HAP-1 (cell line): ENCODE results near the gene SEMA6A.
A peak's percentile ranks its signal among the peaks of the same experiment; 100 is the strongest.

ENCODE experiments used
- DNase-seq, 2 experiments: peaks; one replicate each; pipeline ENCODE4 v3.0.0-alpha.2; 2016 to 2020; ENCODE audit warnings: low spot score in 2 of 2
- H3K27me3 ChIP-seq: fragments of 250-450 bp; sonication (Bioruptor Pico); 2 replicates; pipeline ENCODE4 v1.5.1; 2020; ENCODE audit warnings: low read depth, mild to moderate bottlenecking, moderate library complexity
- H3K36me3 ChIP-seq: fragments of 250-450 bp; sonication (Bioruptor Pico); replicated peaks from 2 replicates; pipeline ENCODE4 v1.5.1; 2020; ENCODE audit warnings: mild to moderate bottlenecking
- H3K4me1 ChIP-seq: fragments of 250-450 bp; sonication (Bioruptor Pico); 2 replicates; pipeline ENCODE4 v1.5.1; 2020; ENCODE audit warnings: mild to moderate bottlenecking
- H3K4me3 ChIP-seq: fragments of 250-450 bp; sonication (Bioruptor Pico); 2 replicates; pipeline ENCODE4 v1.5.1; 2020; ENCODE audit warnings: mild to moderate bottlenecking, moderate library complexity
- H3K9me3 ChIP-seq: fragments of 250-450 bp; sonication (Bioruptor Pico); 2 replicates; pipeline ENCODE4 v1.5.1; 2020; ENCODE audit warnings: mild to moderate bottlenecking, moderate library complexity
- in situ Hi-C: fragments of 300-500 bp; cut with MboI; formaldehyde crosslinking; loops from 3 replicates; pipeline ENCODE4 v1.14.3; 2020; ENCODE audit warnings: low sequenced_read_pairs, inconsistent platforms, mixed read lengths

SEMA6A gene

GRCh38 chr5:116593340-116593739 lies 18.7 kb upstream of the SEMA6A start:
- in situ Hi-C loops = no loop called here

GRCh38 chr5:116585227-116585626 lies 10.6 kb upstream of the SEMA6A start:
- DNase-seq = no peak
- H3K27me3 ChIP-seq = no peaks in the 10 kb centered on the region
- H3K9me3 ChIP-seq = no peaks in the 10 kb centered on the region
- no peaks in the 10 kb centered on the region for H3K36me3 ChIP-seq
- H3K4me3 ChIP-seq = no peak overlapping the region
- in situ Hi-C loops = no loop called here
- no peaks in the 10 kb centered on the region for H3K4me1 ChIP-seq

More at GRCh38 chr5:116593340-116593739, 18.7 kb upstream of the SEMA6A start:
- Histone ChIP-seq H3K9me3 (no peaks in the 10 kb centered on the region), H3K36me3 (no peaks in the 10 kb centered on the region), H3K27me3 (no peaks in the 10 kb centered on the region), H3K4me3 (no peak overlapping the region), H3K4me1 (no peaks in the 10 kb centered on the region)
- DNase-seq = no peak

GRCh38 chr5:116583862-116584222 lies 9.2 kb upstream of the SEMA6A start:
- no peak overlapping the region for H3K4me3 ChIP-seq
- in situ Hi-C loops = no loop called here
- no peaks in the 10 kb centered on the region for H3K9me3 ChIP-seq
- no peak for DNase-seq
- no peaks in the 10 kb centered on the region for H3K36me3 ChIP-seq
- no peaks in the 10 kb centered on the region for H3K27me3 ChIP-seq
- H3K4me1 ChIP-seq = no peaks in the 10 kb centered on the region

- H3K4me1 ChIP-seq = no peaks in the 10 kb centered on the region
- H3K27me3 ChIP-seq = no peaks in the 10 kb centered on the region
- in situ Hi-C loops = no loop called here
- H3K9me3 ChIP-seq = no peaks in the 10 kb centered on the region
- no peaks in the 10 kb centered on the region for H3K36me3 ChIP-seq
- no peak overlapping the region for H3K4me3 ChIP-seq
- DNase-seq = no peak
Observed at GRCh38 chr5:116583085-116583861, 8.7 kb upstream of the SEMA6A start.

GRCh38 chr5:116581910-116582309 lies 7.3 kb upstream of the SEMA6A start:
- no peak for DNase-seq
- H3K4me3 ChIP-seq = no peak overlapping the region
- in situ Hi-C loops = no loop called here

GRCh38 chr5:116579144-116579543 lies 4.5 kb upstream of the SEMA6A start:
- Histone ChIP-seq H3K4me3 (no peak overlapping the region), H3K36me3 (no peaks in the 10 kb centered on the region), H3K27me3 (no peaks in the 10 kb centered on the region), H3K4me1 (peaks cover 9% of the 10 kb centered on the region), H3K9me3 (no peaks in the 10 kb centered on the region)
- in situ Hi-C loops = loop anchor here (10.0 kb wide), 1 partner anchor 366 kb away; no protein-coding TSS in a partner anchor
- DNase-seq = no peak

More at GRCh38 chr5:116581910-116582309, 7.3 kb upstream of the SEMA6A start:
- Histone ChIP-seq H3K27me3 (no peaks in the 10 kb centered on the region), H3K4me1 (no peaks in the 10 kb centered on the region), H3K9me3 (no peaks in the 10 kb centered on the region), H3K36me3 (no peaks in the 10 kb centered on the region)

GRCh38 chr5:116578676-116579075 lies 4.1 kb upstream of the SEMA6A start:
- H3K36me3 ChIP-seq = no peaks in the 10 kb centered on the region
- no peak for DNase-seq
- H3K27me3 ChIP-seq = no peaks in the 10 kb centered on the region
- no peaks in the 10 kb centered on the region for H3K9me3 ChIP-seq
- peaks cover 9% of the 10 kb centered on the region for H3K4me1 ChIP-seq
- in situ Hi-C loops = loop anchor here (10.0 kb wide), 1 partner anchor 366 kb away; no protein-coding TSS in a partner anchor
- no peak overlapping the region for H3K4me3 ChIP-seq

GRCh38 chr5:116577064-116577788 lies 2.6 kb upstream of the SEMA6A start:
- Histone ChIP-seq H3K36me3 (no peaks in the 10 kb centered on the region; the same call in 1 of the 2 replicates), H3K9me3 (no peaks in the 10 kb centered on the region), H3K4me1 (peaks cover 9% of the 10 kb centered on the region), H3K27me3 (no peaks in the 10 kb centered on the region), H3K4me3 (no peak overlapping the region)
- in situ Hi-C loops = loop anchor here (10.0 kb wide), 1 partner anchor 368 kb away; no protein-coding TSS in a partner anchor
- no peak for DNase-seq

- H3K27me3 ChIP-seq = no peaks in the 10 kb centered on the region
- no peaks in the 10 kb centered on the region for H3K9me3 ChIP-seq
- H3K4me1 ChIP-seq = peaks cover 12% of the 10 kb centered on the region
- peak overlapping the region; percentile 79 for H3K4me3 ChIP-seq
- no peaks in the 10 kb centered on the region; the same call in 1 of the 2 replicates for H3K36me3 ChIP-seq
- in situ Hi-C loops = loop anchor here (10.0 kb wide), 1 partner anchor 369 kb away; no protein-coding TSS in a partner anchor
- DNase-seq = peak; percentile 84 to 93
Observed at GRCh38 chr5:116576053-116576713, 1.6 kb upstream of the SEMA6A start.

GRCh38 chr5:116575326-116576052 lies 866 bp upstream of the SEMA6A start:
- no peaks in the 10 kb centered on the region; the same call in 1 of the 2 replicates for H3K36me3 ChIP-seq
- H3K9me3 ChIP-seq = no peaks in the 10 kb centered on the region
- H3K4me1 ChIP-seq = peaks cover 16% of the 10 kb centered on the region
- peak overlapping the region; percentile 79 for H3K4me3 ChIP-seq
- in situ Hi-C loops = loop anchor here (10.0 kb wide), 1 partner anchor 369 kb away; no protein-coding TSS in a partner anchor
- DNase-seq = peak; percentile 50 to 52
- H3K27me3 ChIP-seq = no peaks in the 10 kb centered on the region

- Histone ChIP-seq H3K9me3 (no peaks in the 10 kb centered on the region), H3K36me3 (no peaks in the 10 kb centered on the region; the same call in 1 of the 2 replicates), H3K4me3 (peak overlapping the region; percentile 79), H3K4me1 (peaks cover 20% of the 10 kb centered on the region), H3K27me3 (no peaks in the 10 kb centered on the region)
- peak in 1 of 2 experiments; percentile 56 for DNase-seq
- in situ Hi-C loops = loop anchor here (10.0 kb wide), 1 partner anchor 371 kb away; no protein-coding TSS in a partner anchor
Observed at GRCh38 chr5:116573702-116574366, 789 bp downstream of the SEMA6A start.

- DNase-seq = peak in 1 of 2 experiments; percentile 64
- in situ Hi-C loops = loop anchor here (10.0 kb wide), 1 partner anchor 372 kb away; no protein-coding TSS in a partner anchor
- peak overlapping the region; percentile 79 for H3K4me3 ChIP-seq
- no peaks in the 10 kb centered on the region for H3K9me3 ChIP-seq
- H3K4me1 ChIP-seq = peaks cover 20% of the 10 kb centered on the region
- H3K36me3 ChIP-seq = no peaks in the 10 kb centered on the region; the same call in 1 of the 2 replicates
- no peaks in the 10 kb centered on the region for H3K27me3 ChIP-seq
Observed at GRCh38 chr5:116573279-116573701, 1.3 kb downstream of the SEMA6A start.
